HG02623 (cell line): Measurements from ENCODE around the gene DHCR24.
"Not testable (repeated sequence)": the region's sequence is repeated elsewhere in the genome, so short reads cannot be mapped to it uniquely, and the experiment has no call there.

Experiments
- ATAC-seq: cut with Tn5 transposase; IDR thresholded peaks from one replicate; pipeline ENCODE4 v1.9.1; 2021; ENCODE audit warnings: moderate library complexity; ENCODE audit not compliant: unreplicated experiment

DHCR24 gene

GRCh38 chr1:54888080-54888733, 1.2 kb upstream of the DHCR24 start:
- ATAC-seq: no peak

DNA sequence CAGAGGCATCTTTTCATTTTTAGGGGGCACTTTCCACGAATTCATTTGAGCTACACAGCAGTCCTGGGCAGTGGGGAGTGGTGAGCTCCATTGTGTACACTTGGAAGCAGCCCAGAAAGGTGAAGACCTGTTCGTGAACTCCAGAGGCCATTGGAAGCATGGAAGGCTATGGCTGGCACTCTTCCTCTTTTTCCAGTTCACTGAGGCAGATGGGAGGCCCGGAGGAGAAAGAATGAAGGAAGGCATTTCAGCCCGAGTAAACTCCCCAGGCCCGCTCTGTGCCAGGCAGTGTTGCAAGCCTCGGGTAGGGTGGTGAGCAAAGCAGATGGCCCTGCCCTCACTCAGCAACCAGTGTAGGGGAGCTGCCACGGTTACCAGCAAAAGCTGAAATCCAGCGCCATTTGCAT, 673 bp upstream of the DHCR24 start:
- ATAC-seq: no peak

GRCh38 chr1:54885807-54886723, 930 bp downstream of the DHCR24 start:
- no peak for ATAC-seq

GRCh38 chr1:54885237-54885679, 1.7 kb downstream of the DHCR24 start:
- ATAC-seq: no peak

- ATAC-seq: no peak
Observed at GRCh38 chr1:54884768-54885167, 2.2 kb downstream of the DHCR24 start.

- no peak for ATAC-seq
Observed at GRCh38 chr1:54884135-54884586, 2.8 kb downstream of the DHCR24 start.

GRCh38 chr1:54883349-54884102, 3.5 kb downstream of the DHCR24 start:
- no peak for ATAC-seq

- no peak for ATAC-seq
Observed at GRCh38 chr1:54882519-54882918, 4.5 kb downstream of the DHCR24 start.

- not testable (repeated sequence) for ATAC-seq
Observed at GRCh38 chr1:54881604-54882003, 5.4 kb downstream of the DHCR24 start.

DNA sequence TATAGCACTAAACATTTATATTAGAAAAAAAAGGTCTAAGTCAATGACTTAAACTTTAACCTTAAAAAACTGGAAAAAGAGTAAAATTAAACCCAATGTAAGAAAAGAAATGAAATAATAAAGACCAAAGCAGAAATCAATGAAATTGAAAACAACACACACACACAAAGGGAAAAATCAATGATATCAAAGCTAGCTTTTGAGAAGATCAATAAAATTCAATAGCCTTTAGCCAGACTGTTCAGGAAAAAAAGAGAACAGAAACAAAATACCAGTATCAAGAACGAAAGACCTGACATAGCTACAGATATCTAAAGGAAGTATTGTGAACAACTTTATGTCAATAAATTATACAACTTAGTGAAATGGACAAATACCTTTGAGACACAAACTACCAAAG, 7.1 kb downstream of the DHCR24 start:
- no peak for ATAC-seq

DNA sequence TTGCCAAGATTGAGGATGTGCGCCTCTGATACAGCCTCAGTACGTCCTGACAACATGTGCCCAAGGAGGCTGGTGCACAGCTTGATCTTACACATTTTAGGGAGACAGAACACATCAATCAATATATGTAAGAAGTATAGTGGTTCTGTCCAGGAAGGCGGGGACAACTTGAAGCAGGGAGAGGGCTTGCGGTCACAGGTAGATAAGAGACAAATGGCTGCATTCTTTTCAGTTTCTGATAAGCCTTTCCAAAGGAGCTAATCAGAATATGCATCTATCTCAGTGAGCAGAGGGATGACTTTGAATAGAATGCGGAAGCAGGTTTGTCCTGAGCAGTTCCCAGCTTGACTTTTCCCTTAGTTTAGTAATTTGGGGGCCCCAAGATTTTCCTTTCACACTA, 10.2 kb downstream of the DHCR24 start:
- no peak for ATAC-seq

DNA sequence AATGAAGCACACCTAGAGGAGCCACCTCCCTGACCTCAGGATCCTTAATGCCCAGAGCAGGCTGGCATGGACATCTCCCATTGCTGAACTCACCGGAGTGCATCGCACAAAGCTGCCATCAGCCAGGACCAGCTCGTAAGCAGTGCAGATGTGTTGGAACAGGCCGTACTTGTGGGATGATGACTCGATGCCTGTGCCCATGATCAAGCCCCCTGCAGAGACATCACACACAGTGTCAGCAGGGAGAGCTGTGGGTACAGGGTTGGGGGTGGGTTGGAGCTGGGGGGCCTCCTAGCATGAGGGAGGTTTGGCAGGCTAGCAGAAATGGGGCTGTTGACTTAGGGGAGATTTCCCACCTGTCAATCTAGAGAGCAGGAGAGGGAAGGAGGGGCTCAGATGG, 12.0 kb downstream of the DHCR24 start:
- ATAC-seq: no peak

DNA sequence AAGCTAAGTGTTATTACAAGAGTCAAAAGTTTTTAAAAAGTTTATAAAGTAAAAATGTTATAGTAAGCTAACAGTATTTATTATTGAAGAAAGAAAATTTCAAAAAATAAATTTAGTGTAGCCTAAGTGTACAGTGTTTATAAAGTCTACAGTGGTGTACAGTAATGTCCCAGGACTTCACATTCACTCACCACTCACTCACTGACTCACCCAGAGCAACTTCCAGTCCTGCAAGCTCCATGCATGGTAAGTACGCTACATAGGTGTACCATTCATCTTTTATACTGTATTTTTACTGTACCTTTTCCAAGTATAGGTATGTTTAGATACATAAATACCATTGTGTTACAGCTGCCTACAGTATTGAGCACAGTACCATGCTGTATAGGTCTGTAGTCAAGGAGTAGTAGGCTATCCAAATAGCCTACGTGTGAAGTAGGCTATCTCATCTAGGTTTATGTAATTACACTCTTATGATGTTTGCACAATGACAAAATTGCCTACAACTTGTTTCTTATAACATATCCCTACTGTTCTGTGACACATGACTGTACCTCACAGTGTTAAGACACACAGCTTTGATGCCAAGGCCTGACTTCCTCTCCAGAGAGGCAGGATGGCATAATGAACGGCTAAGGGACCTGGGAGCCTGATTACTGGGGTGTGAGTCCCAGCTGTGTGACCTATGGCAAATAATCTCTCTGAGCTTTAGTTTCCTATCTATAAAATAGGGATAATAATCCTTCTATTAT, 12.7 kb downstream of the DHCR24 start:
- ATAC-seq: no peak

- ATAC-seq: no peak
Observed at GRCh38 chr1:54872036-54872331, 15.0 kb downstream of the DHCR24 start.

DNA sequence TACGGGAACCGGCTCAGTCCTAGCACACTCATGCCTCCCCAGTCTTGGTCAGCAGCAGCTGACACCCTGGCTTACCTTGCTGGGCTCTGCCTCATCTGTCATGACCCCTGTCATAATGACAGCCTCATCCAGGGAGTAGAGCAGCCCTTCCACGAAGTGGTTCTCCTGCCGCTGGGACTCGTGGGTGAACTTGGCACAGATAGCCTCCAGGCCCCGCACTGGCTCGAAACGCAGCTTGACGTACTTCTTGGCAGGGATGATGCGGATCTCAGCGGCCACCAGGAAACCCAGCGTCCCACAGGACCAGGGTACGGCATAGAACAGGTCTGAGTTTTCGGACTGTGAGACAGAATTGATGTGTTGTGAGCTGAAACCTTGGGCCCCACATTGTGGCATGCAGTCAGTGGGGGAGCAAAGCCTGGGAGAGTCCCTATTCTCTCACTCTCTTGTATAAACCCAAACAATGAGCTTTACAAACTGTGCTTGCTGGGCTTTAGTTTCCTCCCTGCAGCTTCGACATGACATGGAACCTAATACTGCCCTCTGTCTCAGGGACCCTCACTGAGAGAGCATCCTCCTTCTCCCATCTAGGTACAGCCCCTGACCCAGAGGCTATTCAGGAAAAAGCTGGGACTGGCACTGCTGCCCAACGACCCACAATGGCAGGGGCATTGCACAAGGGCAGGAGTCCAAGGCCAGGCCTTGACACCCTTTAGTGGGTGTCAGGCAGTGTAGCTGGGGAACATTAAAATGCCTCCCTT, 15.5 kb downstream of the DHCR24 start:
- no peak for ATAC-seq

DNA sequence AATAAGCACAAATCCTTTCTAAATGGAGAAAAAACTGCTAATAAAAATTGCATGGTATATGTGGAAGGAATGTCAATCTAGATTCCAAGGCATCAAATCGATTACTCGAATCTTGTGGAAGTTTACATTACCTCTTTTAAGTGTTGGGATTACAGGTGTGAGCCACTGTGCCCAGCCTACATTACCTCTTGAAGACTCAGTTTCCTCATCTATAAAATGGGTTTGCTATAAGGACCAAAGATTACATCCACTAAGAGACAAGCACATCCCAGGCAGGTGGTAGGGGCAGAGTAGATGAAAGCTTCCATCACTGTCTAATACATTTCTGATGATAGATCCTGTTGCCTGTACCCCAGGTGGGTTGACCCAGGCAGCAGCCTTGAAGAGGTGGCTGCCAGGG, 16.1 kb downstream of the DHCR24 start:
- ATAC-seq: no peak

DNA sequence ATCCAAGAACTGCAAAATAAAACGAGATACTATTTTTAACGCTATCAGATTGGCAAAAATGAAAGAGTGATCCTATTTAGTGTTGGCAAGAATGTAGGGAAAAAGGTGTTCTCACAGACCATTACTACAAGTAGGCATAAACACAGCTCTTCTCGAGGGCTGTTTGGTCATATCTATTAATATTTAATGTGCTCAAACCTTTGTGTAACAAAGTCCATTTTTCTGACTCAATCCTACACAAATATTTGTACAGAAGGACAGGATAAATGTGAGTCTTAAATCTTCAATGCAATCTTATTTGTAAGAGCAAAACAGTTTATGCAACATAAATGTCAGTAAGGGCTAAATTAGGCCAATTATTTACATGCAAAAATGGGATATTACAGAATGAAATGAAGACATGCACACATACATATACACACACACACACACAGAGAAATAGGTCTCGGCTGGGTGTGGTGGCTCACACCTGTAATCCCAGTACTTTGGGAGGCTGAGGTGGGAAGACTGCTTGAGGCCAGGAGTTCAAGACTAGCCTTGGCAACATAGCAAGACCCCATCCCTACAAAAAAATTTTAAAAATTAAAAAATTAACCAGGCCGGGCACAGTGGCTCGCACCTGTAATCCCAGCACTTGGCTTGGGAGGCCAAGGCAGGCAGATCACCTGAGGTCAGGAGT, 17.7 kb downstream of the DHCR24 start:
- no peak for ATAC-seq

DNA sequence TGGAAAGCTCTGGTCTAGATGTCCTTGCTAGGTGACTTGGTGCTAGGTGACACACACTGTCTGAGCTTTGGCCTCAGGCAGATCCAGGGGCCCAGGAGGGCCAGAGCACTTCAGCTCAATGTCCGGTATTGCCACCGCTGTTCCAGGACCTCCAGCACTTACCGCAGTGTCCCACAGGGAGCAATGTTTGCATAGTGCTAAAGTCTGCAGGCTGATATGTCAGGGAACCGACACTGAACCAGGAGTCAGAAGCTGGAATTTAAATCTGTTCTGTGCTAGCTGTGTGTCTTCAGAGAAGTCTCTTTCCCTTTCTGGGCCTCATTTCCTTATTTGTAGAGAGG, 19.3 kb downstream of the DHCR24 start:
- ATAC-seq: no peak

DNA sequence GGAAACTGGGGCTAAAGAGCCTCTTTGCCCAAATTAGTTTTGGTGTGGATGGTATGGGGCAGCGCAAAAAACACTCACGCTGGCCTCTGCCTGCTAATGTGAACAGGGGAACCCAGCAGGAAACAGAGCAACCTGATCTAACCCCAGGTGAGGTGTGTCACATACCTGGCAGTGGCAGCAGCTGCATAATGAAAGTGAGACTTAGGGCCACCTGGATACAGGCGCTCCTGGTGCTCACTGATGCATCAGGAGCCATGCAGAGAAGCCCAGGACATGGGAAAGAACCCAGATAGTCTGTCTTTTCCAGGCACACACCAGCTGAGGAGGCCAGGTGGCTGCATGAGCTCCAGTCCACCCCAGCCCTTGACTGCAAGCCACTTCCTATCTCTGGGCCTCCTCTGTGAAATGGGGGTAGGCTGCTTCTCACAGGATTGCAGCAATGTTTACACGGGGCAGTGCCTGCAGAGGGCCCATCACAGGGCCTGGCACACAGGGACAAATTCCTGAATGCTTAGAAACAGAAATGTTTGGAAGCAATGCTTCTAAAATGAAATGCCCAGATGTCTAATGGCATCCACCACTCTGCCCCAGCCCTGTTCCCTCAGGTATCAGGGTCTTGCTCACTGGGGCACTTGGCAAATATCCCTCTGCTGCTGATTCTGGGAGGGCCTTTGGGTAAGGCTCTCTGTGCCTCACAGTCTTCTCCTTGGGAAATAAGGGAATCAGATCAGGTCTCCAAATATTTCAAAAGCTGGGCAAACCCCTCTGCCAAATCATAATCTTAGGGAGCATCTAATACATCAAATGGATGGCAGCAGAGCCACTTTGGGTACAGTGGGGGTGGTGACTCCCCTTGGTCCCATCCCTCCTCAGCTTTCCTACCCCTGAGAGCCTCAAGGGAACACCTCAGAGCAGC, 19.9 kb downstream of the DHCR24 start:
- ATAC-seq: no peak
